ENCODE data around the gene CYP27B1.
A peak's percentile ranks its signal among the peaks of the same experiment; 100 is the strongest.

- TF ChIP-seq, protein P1, sequence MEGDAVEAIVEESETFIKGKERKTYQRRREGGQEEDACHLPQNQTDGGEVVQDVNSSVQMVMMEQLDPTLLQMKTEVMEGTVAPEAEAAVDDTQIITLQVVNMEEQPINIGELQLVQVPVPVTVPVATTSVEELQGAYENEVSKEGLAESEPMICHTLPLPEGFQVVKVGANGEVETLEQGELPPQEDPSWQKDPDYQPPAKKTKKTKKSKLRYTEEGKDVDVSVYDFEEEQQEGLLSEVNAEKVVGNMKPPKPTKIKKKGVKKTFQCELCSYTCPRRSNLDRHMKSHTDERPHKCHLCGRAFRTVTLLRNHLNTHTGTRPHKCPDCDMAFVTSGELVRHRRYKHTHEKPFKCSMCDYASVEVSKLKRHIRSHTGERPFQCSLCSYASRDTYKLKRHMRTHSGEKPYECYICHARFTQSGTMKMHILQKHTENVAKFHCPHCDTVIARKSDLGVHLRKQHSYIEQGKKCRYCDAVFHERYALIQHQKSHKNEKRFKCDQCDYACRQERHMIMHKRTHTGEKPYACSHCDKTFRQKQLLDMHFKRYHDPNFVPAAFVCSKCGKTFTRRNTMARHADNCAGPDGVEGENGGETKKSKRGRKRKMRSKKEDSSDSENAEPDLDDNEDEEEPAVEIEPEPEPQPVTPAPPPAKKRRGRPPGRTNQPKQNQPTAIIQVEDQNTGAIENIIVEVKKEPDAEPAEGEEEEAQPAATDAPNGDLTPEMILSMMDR (conservative IDR thresholded peaks at IDR 0.05; ENCODE audit: low read length), result 0 out of 2 replicates have a peak, but pooled peaks have one; percentile 16
- TF ChIP-seq EZH2phosphoT487 (IDR thresholded peaks at IDR 0.05; ENCODE audit: borderline replicate concordance, low read depth, low read length), result no peak
Measured at GRCh38 chr12:57815177-57816000, 48.5 kb upstream of the CYP27B1 start.
